Type B pancreatic cell (in vitro differentiated cells): Measurements from ENCODE around the gene KCNB1. TPM values are rescaled to one million over a fixed set of nuclear protein-coding genes. Genes with fewer than 3 reads are reported as not detected.

Experiments used
- DNase-seq: peaks from one replicate; pipeline ENCODE4 v3.0.0; 2021; ENCODE audit warnings: mixed read lengths; ENCODE audit not compliant: unreplicated experiment; ENCODE audit errors: extremely low spot score
- H3K27ac Mint-ChIP-seq: 2 replicates; pipeline ENCODE4 v1.8.0; 2021; ENCODE audit warnings: mild to moderate bottlenecking, mixed read lengths
- H3K27me3 Mint-ChIP-seq: 2 replicates; pipeline ENCODE4 v1.8.0; 2021; ENCODE audit warnings: mixed read lengths
- H3K36me3 Mint-ChIP-seq: 2 replicates; pipeline ENCODE4 v1.8.0; 2021; ENCODE audit warnings: mixed read lengths
- H3K4me1 Mint-ChIP-seq: one replicate; pipeline ENCODE4 v1.8.0; 2021; ENCODE audit warnings: mixed read lengths; ENCODE audit not compliant: unreplicated experiment
- H3K4me3 Mint-ChIP-seq: 2 replicates; pipeline ENCODE4 v1.8.0; 2021; ENCODE audit warnings: mild to moderate bottlenecking, mixed read lengths
- H3K9me3 Mint-ChIP-seq: 2 replicates; pipeline ENCODE4 v1.8.0; 2021; ENCODE audit warnings: mixed read lengths
- total RNA-seq: library from RNA; stranded (reverse); gene quantifications from 2 replicates; pipeline ENCODE4 v1.2.1, GENCODE V29; 2021; ENCODE audit warnings: low replicate concordance
- TF ChIP-seq, protein P1 (sequence below): fragments of 200-600 bp; sonication (generic); conservative IDR thresholded peaks from 2 replicates; pipeline ENCODE4 v1.5.0; 2021; ENCODE audit warnings: antibody characterized with exemption, mild to moderate bottlenecking

KCNB1 gene
- total RNA-seq, 1 donor from 2014 or later: 1.2 TPM

DNA sequence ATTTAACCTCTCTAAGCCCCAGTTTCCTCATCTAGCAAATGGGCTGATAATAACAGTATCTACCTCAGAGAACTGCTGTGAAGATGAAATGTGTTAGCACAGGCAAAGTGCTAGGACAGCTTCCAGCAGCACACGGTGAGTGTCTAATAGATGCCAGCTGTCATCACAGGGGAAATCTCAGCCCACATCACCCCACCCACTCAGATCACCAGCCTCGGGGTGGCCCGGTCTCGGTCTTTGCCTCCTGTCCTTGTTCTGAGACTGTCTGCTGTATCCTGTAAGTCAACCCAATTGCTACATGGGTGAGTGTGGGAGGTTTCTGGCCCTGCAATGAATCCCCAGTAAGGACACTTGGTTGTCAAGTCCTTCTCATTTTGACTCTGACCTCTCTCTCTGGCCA, 105.1 kb downstream of the KCNB1 start:
- H3K4me3 Mint-ChIP-seq: no peak overlapping the region
- no peaks in the 10 kb centered on the region for H3K36me3 Mint-ChIP-seq
- no peak overlapping the region for H3K27ac Mint-ChIP-seq
- H3K9me3 Mint-ChIP-seq: no peaks in the 10 kb centered on the region
- DNase-seq: no peak
- peaks cover 14% of the 10 kb centered on the region for H3K27me3 Mint-ChIP-seq
- TF ChIP-seq, protein P1, sequence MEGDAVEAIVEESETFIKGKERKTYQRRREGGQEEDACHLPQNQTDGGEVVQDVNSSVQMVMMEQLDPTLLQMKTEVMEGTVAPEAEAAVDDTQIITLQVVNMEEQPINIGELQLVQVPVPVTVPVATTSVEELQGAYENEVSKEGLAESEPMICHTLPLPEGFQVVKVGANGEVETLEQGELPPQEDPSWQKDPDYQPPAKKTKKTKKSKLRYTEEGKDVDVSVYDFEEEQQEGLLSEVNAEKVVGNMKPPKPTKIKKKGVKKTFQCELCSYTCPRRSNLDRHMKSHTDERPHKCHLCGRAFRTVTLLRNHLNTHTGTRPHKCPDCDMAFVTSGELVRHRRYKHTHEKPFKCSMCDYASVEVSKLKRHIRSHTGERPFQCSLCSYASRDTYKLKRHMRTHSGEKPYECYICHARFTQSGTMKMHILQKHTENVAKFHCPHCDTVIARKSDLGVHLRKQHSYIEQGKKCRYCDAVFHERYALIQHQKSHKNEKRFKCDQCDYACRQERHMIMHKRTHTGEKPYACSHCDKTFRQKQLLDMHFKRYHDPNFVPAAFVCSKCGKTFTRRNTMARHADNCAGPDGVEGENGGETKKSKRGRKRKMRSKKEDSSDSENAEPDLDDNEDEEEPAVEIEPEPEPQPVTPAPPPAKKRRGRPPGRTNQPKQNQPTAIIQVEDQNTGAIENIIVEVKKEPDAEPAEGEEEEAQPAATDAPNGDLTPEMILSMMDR: no peak
- peaks cover 5% of the 10 kb centered on the region for H3K4me1 Mint-ChIP-seq

DNA sequence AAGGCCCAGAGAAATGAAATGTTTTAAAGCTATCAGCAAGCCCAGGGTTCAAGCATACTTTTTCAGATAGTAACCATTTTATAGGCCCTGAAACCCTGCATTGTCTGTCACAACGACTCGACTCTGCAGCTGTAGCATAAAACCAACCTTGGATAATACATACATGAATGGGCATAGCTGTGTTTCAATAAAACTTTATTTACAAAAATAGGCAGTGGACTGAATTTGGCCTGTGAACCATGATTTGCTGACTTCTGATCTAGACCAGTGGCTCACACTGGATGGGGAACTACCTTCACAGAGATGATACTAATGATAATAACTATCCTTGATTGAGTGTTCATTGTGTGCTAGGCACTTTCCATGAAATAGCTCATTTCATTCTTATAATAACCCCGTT, 107.3 kb downstream of the KCNB1 start:
- Mint-ChIP-seq H3K36me3 (no peaks in the 10 kb centered on the region), H3K27ac (no peak overlapping the region), H3K4me1 (peaks cover 4% of the 10 kb centered on the region), H3K4me3 (no peak overlapping the region), H3K9me3 (no peaks in the 10 kb centered on the region), H3K27me3 (peaks cover 22% of the 10 kb centered on the region)
- no peak for DNase-seq
- TF ChIP-seq, protein P1: no peak

DNA sequence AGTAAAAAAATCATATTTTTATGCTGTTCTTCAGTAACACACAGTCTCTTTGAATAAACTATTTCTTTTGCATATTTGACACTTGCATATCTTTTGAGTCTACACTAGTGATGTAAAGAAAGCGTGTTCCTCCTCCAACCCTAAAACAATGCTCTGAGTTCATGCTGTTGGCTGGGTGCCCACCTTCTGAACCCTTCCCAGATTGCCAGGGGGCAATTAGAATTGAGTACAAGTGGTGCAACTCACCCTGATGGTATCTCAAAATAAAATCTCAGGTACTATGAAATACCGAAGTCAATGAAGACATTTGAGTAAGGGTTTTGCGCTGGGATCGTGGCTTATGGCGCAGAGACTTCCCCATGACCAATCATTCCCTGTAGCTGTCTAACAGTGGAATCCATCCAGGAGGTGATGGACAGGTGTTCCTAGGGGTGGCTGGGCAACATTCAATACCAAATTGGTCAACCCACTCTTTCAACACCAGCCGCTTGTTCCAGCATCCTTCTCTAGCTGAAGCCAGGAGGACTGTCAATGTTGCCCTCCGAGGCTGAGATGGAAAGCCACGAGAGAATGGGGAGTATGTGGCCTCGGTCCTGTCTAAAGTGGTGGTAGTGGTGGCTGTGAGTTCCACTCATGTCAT, 110.3 kb downstream of the KCNB1 start:
- DNase-seq: no peak
- no peaks in the 10 kb centered on the region for H3K4me1 Mint-ChIP-seq
- H3K9me3 Mint-ChIP-seq: no peaks in the 10 kb centered on the region
- TF ChIP-seq, protein P1: no peak
- no peaks in the 10 kb centered on the region for H3K36me3 Mint-ChIP-seq
- peaks cover 35% of the 10 kb centered on the region for H3K27me3 Mint-ChIP-seq
- no peak overlapping the region for H3K4me3 Mint-ChIP-seq
- no peak overlapping the region for H3K27ac Mint-ChIP-seq

DNA sequence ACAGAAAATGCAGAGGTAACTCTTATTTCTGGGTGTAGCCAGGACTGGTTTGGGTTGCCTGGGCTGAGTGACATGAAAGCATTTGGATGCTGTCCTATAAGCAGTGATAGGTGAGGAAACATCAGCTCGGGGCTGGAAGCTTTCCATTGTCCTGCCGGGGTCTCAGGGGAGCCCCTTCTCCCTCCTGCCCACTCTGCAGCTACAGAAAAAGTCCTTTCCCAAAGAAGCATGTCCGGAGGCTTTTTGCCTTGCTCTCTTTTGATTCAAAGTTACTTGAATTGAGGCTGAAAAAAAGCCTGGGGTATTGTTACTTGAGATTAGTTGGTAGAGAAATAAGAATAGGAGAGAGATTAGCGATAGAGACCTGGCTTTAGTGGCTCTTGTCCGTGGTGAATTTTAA, 113.9 kb downstream of the KCNB1 start:
- no peaks in the 10 kb centered on the region for H3K36me3 Mint-ChIP-seq
- no peak for DNase-seq
- no peaks in the 10 kb centered on the region for H3K4me1 Mint-ChIP-seq
- TF ChIP-seq, protein P1: no peak
- no peaks in the 10 kb centered on the region for H3K9me3 Mint-ChIP-seq
- no peak overlapping the region for H3K27ac Mint-ChIP-seq
- H3K27me3 Mint-ChIP-seq: peaks cover 32% of the 10 kb centered on the region
- no peak overlapping the region for H3K4me3 Mint-ChIP-seq

DNA sequence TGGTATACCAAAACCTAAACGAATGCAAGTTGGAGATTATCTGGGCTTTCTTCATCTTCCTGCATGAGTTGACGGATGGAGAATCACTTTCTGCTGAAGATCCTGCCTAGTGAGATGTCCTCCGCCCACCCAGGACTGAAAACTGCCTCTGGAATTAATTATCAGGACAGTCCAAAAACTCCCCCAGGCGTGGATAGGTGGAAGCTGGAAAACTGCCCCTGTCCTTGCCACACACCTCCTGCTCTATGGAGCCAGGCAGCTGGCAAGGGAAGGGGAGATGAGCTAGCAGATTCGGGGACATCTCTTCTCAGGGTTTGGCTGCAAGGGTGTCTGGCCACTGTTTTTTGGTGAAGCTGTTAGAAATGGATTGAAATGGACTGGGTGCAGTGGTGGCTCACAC, 115.4 kb downstream of the KCNB1 start:
- Mint-ChIP-seq H3K9me3 (no peaks in the 10 kb centered on the region), H3K4me3 (no peak overlapping the region), H3K27ac (no peak overlapping the region), H3K27me3 (peaks cover 30% of the 10 kb centered on the region), H3K36me3 (no peaks in the 10 kb centered on the region), H3K4me1 (no peaks in the 10 kb centered on the region)
- no peak for DNase-seq
- TF ChIP-seq, protein P1: no peak

DNA sequence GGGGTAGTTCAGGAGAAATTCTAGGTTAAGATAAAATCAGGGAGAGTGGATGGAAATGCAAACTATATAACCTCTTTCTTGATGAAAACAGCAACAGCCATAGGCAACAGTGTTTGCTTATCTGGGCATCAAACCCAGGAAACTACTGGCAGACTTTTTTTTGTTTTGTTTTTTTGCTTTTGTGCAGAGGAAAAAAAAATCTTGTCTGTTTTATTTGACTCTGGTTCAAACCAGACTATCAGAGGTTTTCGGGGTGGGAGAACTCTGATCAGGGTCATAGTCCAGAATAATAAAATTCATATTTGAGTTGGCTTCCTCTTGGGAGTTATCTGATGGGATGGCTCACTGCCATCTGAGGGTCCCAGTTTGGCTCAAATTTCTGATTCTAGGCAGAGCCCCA, 115.8 kb downstream of the KCNB1 start:
- Mint-ChIP-seq H3K27ac (no peak overlapping the region), H3K27me3 (peaks cover 29% of the 10 kb centered on the region), H3K36me3 (no peaks in the 10 kb centered on the region), H3K9me3 (no peaks in the 10 kb centered on the region), H3K4me3 (no peak overlapping the region), H3K4me1 (no peaks in the 10 kb centered on the region)
- DNase-seq: no peak
- TF ChIP-seq, protein P1: no peak
